ENCODE results near the gene CYSLTR2.

The CYSLTR2 gene

GRCh38 chr13:48653472-48653939, at the start of gene CYSLTR2:
Gene CYSLTR2, plus strand, starts transcription at chr13:48653929. Its CDS starts 52,889 bp downstream, at chr13:48706818.
- no peak for DNase-seq (ENCODE audit: low spot score)

- DNase-seq (ENCODE audit: low spot score), result no peak
Observed at GRCh38 chr13:48615049-48615448, 38.7 kb upstream of the CYSLTR2 start.

- no peak for DNase-seq (ENCODE audit: low spot score)
Observed at GRCh38 chr13:48618937-48619336, 34.8 kb upstream of the CYSLTR2 start.

DNA sequence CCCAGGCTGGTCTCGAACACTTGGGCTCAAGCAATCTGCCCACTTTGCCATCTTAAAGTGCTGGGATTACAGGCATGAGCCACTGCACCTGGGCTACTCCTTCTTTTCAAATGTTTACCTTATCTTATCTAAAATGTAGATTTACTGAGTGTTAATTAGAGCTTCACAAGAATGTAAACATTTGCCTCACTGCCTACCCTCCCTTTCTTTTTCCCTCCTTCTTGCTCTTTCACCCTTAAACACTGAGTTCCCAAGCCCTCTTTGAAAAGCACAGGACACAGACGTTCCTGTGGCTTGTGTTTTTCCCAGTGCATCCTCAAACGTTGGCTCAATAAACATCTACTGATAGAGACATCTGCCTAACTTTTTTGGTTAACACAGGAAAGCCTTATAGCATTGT, 32.7 kb upstream of the CYSLTR2 start:
- DNase-seq (ENCODE audit: low spot score), result no peak

GRCh38 chr13:48624016-48624415, 29.7 kb upstream of the CYSLTR2 start:
- no peak for DNase-seq (ENCODE audit: low spot score)

- DNase-seq (ENCODE audit: low spot score), result no peak
Observed at GRCh38 chr13:48624858-48625257, 28.9 kb upstream of the CYSLTR2 start.

- DNase-seq (ENCODE audit: low spot score), result no peak
Observed at GRCh38 chr13:48625413-48626076, 28.2 kb upstream of the CYSLTR2 start.

- DNase-seq (ENCODE audit: low spot score), result no peak
Observed at GRCh38 chr13:48626077-48626449, 27.7 kb upstream of the CYSLTR2 start.

DNA sequence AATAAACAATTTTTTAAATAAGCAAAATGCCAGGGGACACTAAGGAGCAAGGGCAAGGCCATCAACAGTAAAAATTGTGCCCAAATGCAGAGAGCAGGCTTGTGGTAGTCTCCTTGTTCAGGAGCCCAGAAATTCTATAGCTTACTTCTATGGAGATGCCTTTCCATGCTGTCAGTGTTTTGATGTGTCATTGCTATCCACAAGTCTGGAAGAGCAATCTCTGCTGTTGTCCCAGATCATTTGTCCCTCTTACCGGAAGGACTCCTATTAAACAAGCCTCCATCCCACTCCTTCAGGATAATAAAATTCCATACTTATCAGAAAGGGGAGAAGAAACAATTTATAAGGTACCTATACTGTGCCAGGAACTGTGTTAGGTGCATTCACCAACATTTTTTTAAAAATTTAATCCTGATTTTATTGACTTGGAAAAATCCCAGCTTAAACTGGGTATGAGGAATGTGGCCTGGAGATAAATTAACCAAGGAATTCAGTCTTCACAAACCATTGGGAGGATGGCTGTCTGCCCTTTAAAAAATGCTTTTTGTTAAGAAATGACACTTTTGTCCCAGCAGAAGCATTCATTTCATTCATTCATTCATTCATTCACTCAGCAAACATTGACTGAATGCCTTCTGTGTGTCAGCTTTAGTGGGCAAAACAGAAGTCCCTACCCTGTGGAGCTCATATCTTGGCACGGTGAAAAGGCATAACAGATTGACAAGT, 26.8 kb upstream of the CYSLTR2 start:
- DNase-seq (ENCODE audit: low spot score), result no peak

GRCh38 chr13:48629277-48629676, 24.5 kb upstream of the CYSLTR2 start:
- no peak for DNase-seq (ENCODE audit: low spot score)

GRCh38 chr13:48630291-48630690, 23.4 kb upstream of the CYSLTR2 start:
- no peak for DNase-seq (ENCODE audit: low spot score)

GRCh38 chr13:48630773-48631172, 23.0 kb upstream of the CYSLTR2 start:
- DNase-seq (ENCODE audit: low spot score), result no peak

- DNase-seq (ENCODE audit: low spot score), result no peak
Observed at GRCh38 chr13:48631441-48631840, 22.3 kb upstream of the CYSLTR2 start.

GRCh38 chr13:48633700-48634099, 20.0 kb upstream of the CYSLTR2 start:
- no peak for DNase-seq (ENCODE audit: low spot score)

DNA sequence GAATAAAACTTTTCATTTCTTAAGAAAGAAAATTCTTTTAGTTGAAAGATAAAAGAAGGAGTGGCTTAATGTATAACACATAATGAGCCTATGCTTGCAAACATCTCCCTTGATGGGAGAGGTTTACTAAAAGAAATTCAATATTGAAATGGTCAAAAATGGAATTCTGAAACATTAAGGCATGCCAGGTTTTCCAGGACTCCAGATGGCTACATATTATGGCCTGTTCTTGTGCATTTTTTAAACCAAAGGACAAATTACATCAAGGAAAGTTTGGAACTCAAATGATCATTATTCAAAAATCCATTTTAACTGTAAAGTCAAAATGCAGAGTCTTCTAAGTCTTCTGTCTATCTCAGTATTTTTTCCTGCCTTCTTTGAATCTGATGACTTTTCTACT, 19.1 kb upstream of the CYSLTR2 start:
- DNase-seq (ENCODE audit: low spot score), result no peak

DNA sequence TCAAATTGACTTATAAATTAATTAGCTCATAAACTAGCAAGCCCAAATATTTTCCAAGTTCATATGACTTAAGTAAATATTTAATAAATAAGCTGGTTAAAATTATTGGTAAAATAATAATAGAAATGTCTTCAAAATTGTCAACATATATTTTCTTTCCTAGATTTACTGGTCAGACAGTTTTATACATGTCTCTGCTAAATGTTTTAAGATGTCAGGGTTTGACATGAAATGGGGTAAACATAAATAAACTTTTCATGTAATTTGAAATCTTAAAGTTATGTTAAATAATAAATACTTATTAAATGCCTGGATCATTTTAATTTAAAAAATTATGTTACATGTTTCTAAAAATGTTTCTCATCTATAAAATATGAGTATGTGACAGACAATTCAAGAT, 18.3 kb upstream of the CYSLTR2 start:
- no peak for DNase-seq (ENCODE audit: low spot score)

GRCh38 chr13:48636550-48636949, 17.2 kb upstream of the CYSLTR2 start:
- no peak for DNase-seq (ENCODE audit: low spot score)

GRCh38 chr13:48637601-48638000, 16.1 kb upstream of the CYSLTR2 start:
- no peak for DNase-seq (ENCODE audit: low spot score)

GRCh38 chr13:48640767-48641166, 13.0 kb upstream of the CYSLTR2 start:
- DNase-seq (ENCODE audit: low spot score), result no peak

GRCh38 chr13:48641404-48641803, 12.3 kb upstream of the CYSLTR2 start:
- DNase-seq (ENCODE audit: low spot score), result no peak

- DNase-seq (ENCODE audit: low spot score), result no peak
Observed at GRCh38 chr13:48642061-48642460, 11.7 kb upstream of the CYSLTR2 start.

DNA sequence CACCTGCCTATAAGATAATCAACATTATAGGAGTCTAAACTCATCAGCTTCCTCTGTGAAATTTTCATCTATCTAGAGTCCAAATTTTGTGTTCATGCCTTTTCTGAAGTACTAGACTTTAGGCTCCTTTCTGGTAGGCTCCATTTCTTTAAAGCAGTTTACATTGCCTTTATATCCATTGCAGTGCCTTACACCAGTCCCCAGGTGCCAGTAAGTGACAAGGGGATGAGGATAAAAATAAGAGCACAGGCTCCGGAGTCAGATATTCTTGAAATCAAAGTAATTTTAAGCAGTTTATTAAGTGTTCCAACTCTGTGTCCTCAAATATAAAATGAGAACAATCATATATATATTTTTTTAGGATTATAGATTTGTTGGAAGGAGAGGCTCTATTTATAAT, 10.6 kb upstream of the CYSLTR2 start:
- no peak for DNase-seq (ENCODE audit: low spot score)

DNA sequence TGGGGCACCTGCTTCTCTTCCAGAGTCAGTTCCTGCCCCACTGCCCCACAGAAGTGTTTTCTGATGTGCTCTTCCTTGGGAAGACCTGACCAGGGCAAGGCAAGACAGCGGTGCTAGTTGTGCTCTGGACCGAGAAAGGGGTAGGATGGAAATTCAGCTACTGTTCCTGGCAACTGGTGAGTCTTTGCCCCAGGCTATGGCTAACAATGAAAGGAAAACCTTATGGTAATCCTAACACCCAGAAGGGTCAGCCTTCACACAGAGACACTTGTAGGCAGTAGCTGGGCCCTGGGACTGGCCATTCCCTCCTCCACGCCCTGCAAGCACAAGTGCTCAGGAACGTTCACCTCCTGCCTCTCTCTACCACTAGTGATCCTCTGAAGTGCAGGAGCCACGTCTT, 9.6 kb upstream of the CYSLTR2 start:
- DNase-seq (ENCODE audit: low spot score), result no peak

- DNase-seq (ENCODE audit: low spot score), result no peak
Observed at GRCh38 chr13:48644951-48645350, 8.8 kb upstream of the CYSLTR2 start.

All from HuH-7.5 (cell line).